HG03378 (cell line): ENCODE results near the gene SMCP.

Experiments
- ATAC-seq: cut with Tn5 transposase; IDR thresholded peaks from one replicate; pipeline ENCODE4 v1.9.1; 2021; ENCODE audit warnings: mild to moderate bottlenecking, moderate library complexity; ENCODE audit not compliant: unreplicated experiment

SMCP gene, protein sequence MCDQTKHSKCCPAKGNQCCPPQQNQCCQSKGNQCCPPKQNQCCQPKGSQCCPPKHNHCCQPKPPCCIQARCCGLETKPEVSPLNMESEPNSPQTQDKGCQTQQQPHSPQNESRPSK

DNA sequence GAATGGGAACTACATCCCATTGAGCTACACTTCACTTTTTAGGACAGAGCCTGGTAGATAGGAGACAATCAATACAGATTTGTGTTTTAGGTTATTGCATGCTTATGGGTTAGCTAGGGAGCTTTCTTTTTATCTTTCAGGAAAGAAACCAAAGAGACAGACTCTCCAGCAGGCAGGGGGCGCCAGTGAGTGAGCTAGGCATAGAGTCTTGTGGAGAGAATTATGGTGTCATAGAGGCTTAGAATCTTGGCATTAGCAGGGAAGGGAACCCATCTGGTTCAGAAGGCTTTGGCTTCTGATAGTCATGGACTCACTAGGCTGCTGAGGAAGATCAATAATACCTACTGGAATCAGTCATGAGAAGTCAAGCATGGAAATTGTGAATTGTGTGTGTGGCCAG lies at the start of gene SMCP:
Gene SMCP, plus strand, starts transcription at position 281 of the 400 bp plus-strand sequence. CDS start 6,101 bp downstream, outside the sequence.
- no peak for ATAC-seq

DNA sequence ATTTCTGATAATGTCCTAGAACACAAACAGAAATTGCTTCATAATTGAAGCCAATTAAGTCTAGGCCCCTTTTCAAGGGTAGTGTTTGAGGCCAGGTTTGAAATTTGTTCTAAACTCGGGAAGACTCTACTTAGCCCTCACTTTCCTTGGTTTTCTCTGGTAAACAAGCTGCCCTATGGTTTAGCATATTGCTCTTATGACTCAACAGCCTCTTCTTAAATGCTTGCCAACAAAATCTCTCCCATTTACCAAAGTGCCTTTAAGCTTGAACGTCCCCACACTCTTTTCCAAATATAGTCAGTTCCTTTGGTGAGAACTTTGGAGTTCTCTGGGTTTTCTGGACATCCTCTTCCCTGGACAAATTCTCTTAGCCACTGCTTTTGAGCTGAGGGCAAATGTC lies 41.3 kb upstream of the SMCP start:
- ATAC-seq = no peak

DNA sequence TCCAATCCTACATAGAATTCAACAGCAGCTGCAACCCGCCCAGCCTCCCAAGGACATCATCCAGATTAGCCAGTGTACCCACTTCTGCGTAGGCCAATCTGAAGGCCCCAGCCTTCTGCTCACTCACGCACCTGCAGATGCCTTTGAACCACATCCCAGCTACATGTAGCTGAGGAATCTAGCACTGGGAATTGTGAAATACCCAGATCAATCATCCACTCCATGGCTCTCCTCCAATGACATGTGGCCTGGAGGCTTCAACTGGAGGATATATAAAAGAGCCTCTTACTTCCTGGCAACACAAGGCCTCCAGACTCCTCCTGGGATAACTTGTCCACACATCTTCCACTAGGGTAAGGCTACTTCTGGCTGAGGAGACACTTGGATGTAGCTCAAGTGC lies 35.6 kb upstream of the SMCP start, which contains the start of gene LCE6A:
Gene LCE6A, plus strand, starts transcription at position 301 of the 400 bp plus-strand sequence. CDS start 665 bp downstream, outside the sequence.
- ATAC-seq = no peak

DNA sequence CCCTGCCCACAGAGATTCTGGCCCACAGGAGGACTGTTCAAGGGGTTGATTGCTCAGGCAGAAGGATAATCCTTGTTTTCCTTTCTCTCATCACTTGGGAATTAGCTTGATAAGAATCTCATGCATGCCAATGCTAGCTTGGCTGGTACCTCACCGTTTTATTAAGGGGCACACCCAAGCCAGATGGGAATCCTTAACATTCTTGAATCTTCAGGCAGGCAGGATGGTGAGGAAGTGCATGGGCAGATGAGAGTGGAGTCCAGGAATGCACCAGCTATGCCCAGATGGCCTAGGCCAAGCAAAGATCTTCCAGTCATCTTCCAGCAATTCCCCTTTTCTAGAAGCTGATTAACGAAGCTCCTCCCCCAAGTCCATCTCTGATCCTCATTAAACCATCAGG lies 22.5 kb upstream of the SMCP start:
- no peak for ATAC-seq

DNA sequence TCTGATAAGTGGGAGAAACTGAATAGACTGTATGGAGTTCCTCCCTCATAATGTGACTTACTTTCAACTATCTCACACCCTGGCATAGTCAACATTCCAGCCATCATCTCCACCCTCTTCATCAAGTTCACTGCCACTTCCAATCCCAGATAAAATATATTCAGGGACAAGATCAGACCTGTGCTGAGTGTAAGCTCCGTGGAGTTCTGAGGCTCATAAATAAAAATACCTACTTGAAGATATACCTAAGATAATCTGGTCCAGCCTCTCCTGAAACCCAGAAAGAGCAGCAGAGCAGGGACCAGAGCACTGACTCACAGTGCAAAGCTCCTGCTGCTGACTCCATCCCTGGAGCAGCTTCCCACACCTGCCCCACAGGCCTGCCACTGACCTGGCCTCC lies 20.1 kb upstream of the SMCP start:
- ATAC-seq = no peak

DNA sequence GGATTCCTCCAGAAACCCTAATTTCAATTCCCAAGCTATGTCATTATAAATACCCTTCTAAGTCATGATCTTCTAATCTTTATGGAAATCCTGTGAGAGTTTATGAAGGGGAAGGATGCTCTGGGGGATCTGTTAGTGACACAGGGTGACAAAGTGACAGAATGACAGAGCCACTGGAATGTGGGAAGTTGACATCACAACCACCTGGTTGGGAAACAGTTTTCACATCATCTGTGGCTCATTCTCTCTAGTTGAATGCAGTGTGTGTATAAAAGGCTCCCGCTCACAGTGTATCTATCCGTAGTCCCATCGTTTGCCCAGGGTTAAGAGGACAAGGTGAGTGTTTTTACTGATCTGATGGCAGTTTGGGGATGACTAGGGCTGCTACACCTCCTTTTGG lies 18.4 kb upstream of the SMCP start, which contains the start of gene LCE7A:
Gene LCE7A, plus strand, starts transcription at position 301 of the 400 bp plus-strand sequence. CDS start 702 bp downstream, outside the sequence.
- no peak for ATAC-seq

DNA sequence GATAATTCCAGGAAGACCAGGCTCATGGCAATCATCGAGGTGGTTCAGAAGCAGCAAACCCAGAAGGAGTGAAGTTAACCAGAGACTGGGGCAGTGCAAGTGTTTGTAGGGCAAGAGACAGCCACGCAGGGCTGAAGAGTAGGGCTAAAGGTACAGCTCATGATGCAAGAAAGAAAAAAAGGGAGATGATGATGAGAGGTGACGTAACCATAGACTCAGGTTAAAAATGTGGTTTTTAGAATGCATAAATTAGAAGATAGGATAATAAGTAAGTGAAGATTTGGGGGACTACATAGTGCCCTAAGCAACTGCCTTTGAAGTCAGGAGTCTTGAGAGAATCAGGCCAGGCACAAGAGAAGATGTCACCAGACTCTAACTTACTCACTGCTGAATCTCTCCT lies 18.0 kb upstream of the SMCP start:
- ATAC-seq = no peak

DNA sequence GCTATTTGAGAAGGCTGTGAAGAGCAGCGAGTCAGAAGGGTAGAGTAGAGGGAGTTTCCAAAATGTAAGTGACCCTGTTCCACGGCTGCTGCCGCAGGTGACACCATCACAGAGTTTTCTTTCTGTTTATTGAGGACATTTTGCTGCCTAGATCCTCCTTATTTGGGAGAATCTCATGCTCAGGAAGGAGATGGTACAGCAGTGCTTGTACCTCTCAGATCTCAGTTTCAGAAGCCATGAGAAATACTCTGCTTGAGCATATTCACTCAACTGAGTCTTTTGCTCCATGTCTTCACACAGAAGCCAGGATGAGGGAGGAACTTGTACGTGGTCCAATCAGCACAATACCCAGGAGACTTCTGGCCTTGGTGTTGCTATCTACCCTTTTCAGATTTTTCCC lies 16.7 kb upstream of the SMCP start:
- no peak for ATAC-seq

DNA sequence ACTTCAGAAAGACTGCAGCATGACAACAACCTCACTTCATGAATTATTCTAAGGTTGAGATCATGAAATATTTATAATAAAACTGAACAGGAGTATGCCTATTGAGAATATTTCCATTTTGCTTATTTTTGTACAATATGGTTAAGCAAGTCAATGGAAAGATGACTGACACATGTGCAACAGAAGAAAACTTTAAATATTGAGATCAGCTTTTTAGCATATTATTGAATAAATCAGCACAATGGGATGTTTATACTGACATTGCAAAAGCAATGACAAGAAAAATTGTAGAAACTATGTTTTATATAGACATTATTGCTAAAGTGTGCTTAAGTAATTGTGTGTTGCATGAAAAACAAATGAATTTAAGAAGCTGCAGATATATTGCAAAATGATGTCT lies 13.7 kb upstream of the SMCP start:
- no peak for ATAC-seq

DNA sequence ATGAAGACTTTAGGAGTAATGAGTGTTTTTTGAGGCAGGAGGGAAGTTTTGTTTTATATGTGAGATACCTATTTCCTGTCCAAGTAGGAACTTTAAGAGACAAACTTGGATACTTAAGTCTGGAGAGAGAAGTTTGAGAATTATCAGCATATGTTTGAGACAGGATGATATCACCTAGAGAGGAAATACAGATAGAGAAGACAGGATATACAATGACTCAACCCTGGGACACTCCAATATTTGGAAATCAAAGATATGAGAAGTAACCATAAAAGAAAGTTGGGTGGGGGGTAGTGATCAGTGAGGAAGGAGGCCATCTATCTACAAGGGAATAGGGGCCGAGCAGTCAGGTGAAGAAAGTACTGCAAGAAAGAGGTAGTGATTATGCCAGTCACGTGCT lies 11.8 kb upstream of the SMCP start:
- ATAC-seq = no peak

DNA sequence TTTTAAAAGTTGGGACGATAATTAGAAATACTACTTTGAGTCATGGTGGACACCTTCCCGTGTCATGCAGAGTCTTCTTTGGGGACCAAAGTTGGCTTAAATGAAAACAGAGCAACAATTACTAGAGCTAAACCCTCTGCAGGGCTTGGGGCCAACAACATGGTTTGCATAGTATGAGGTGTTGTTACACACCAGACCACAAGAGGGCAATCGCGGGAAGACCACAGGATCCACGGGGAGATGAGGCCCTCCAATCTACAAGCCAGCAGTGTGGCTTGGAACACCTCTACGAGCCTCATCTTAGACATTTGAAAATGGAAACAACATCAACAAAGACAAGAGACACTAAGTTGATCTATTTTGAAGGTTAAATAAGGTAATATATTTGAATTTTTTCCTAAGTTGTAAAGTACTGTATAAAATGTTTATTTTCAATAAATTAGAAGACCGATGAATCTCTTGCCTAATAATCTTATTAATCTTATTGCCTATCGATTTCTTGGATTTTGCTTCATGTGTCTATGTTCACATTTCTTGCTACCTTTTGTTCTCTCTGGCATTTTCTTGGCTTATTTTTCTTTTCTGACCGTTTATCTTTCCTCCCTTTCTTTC lies 8.2 kb upstream of the SMCP start:
- ATAC-seq = no peak

DNA sequence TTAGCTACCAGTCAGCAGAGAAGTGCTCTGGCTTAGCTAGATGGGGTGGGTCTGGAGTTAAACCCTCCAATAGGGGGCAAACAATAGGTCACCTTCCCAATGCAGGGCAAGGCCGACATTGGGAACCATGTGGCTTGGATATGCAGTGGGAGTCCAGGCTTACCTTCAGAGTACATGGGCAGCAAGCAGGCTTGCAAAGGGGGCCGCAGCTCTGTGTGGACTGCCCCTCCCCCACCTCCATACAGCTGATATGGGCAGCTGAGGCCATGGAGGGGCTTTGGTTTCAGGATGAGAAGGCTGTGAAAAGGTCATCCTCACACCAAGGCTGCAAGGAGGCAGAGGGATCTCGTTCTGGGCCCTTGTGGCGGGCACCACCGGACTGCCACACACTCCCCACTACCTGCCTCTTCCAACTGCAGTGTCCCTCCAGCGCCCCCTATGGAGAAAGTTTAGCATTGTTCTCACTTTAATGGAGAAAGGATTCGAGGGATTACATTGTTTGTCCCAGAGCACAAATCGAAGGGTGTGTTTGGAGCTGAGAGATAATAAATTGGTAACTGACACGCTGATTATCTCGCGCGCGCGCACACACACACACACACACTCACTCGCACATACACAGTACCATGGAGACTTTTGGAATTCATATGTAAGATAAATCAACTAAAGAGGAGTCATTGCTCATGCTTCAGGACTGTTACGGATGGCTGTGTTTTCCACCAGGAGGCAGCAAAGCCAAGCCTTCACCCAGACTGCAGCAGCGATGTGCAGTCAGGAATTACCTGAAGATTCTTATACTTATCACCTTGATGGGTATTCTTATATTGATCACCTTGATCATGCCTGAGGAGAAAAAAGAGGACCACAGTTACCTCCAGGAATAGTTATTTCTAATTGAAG lies 7.0 kb upstream of the SMCP start:
- ATAC-seq = no peak

DNA sequence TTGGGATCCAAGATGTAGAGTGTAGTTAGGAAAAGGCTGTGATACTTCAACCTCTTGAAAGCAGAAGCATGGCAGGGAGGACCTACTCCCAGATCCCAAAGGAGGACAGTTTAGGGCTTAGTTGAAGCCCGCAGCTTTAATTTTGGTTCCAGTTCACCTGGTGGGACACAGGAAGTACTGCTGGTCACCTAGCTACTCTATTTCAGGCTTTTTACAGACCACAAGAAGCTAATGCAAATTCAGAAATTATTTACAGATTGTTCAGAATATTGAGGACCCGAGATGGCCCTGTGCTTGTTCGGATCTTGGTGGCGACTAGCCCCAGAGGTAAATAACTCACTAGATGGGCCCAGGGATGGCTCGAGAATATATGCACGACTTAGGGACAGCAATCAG lies 6.4 kb upstream of the SMCP start:
- ATAC-seq = no peak

DNA sequence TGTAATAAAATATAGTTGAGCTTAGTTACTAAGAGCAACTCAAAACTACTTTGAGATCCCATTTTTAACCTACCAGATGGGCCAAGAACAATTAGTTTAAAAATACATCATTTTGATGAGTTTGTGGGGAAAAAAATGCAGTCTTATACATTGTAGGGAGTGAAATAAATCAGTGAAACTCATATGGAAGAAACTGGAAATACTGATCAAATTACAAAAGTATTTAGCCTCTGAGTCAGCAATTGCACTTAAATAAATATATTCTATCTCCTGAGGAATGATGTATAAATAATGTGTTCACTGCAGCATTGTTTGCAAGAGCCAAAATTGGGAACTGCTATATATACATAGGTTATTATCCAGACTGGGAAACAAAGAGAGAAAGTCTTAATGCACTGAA lies 4.6 kb upstream of the SMCP start:
- ATAC-seq = no peak

DNA sequence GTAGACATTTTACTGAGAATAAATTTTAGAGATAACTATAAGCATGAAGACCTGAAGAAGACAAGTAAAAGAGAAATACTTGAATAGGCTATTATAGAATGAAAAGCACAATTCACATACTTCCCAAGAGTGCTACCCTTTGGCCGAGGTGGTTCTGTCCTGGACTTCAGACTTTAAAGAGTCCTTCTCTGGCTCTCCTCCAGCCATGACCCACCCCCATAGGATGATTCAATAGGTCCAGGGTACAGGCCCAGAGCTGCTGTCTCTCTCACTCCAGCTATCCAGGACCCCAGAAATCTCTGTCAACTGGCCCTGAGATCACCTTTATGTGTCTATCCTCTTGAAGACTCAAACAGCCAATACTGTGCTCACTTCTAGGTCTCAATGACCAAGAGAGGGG lies 1.3 kb upstream of the SMCP start:
- ATAC-seq = no peak

DNA sequence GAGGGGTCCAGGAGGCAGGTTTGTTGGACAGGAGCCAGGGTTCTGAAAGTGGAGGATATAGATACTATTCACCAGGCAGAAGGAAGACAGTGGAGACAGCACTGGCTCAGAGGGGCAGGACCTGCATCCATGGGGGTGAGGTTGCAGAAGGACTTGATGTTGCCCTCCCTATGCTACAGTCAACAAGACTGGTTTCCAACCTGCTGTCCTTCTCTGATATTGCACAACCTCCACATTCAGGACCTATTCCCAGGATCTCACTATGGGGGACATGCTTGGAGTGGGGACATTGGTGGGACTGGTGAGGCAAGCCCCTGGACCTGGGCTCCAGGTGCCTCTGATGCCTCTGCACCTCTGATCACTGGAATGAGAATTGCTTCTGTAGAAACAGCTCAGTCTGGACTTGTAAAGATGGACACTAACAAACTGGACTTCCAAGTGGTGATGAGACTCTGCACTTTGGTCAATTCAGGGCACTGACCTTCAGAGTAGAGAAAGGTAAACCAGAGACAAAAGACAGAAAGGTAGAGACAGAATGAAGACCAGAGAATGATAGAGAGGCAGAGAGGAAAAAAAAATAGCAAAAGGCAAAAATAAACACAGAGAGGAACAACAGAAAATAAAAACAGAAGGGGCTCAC lies 1.6 kb downstream of the SMCP start:
- no peak for ATAC-seq

DNA sequence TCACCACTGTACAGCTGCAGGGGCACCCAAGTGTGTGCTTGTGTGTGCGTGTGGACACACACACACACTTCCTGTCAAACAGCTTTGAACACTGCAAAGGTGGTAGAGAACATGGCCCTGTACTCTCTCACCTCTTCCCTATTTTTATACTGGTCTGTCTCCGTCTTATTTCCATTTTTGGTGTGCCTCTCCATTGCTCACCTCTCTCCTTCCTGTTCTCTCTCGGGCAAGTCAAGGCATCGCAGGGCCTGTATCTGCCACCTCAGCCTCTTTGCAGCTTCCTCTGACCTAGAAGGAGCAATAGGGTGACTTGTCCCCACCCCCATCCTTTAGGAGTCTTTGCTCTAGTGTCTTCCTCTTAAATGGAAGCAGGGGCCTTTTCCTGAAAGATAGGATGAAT lies 2.2 kb downstream of the SMCP start:
- no peak for ATAC-seq

DNA sequence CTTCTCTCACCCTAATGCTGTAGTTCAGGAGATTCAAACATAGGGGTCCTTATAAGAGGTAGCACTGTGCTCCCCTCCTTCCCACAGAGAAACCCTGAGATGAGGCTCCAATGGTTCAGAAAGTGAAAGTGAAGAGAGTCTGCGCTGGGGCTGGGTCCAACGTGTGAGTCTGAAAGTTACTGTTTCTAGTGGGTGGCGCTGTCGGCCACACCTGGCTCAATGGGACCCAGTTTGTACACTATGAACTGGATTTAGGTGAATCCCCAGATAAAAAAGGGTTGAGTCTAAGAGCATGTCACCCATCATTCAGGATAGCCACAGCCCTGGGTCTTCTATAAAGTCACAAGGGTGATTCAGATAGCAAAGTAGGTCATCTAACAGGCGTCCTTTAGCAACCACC lies 2.8 kb downstream of the SMCP start:
- no peak for ATAC-seq

DNA sequence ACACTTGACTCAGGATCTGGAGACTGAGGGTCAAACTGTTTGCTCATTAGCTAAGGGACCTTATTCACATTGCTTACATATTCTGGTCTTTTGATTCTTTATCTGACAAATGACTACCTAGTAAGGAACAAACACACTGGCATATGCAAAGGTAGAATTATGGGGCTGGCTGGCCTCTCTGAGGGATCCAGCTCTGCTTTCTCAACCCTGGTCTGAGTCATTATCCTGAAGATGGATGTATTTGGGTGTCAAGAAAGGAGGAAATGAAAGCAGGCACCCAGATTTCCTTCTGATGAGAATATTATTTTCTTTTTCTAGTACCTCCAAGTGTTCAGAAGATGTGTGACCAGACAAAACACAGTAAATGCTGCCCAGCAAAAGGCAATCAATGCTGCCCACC lies 6.0 kb downstream of the SMCP start:
- no peak for ATAC-seq

DNA sequence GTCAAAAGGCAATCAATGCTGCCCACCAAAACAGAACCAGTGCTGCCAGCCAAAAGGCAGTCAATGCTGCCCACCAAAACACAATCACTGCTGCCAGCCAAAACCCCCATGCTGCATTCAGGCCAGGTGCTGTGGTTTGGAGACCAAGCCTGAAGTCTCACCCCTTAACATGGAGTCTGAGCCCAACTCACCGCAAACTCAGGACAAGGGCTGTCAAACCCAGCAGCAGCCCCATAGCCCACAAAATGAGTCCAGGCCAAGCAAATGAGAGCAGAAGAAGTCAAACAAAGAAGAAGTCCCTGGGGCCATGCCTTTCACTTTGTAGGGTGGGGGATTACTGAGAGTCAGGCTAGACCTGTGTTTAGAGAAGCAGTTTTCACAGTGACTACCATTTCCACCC lies 6.4 kb downstream of the SMCP start:
- no peak for ATAC-seq

DNA sequence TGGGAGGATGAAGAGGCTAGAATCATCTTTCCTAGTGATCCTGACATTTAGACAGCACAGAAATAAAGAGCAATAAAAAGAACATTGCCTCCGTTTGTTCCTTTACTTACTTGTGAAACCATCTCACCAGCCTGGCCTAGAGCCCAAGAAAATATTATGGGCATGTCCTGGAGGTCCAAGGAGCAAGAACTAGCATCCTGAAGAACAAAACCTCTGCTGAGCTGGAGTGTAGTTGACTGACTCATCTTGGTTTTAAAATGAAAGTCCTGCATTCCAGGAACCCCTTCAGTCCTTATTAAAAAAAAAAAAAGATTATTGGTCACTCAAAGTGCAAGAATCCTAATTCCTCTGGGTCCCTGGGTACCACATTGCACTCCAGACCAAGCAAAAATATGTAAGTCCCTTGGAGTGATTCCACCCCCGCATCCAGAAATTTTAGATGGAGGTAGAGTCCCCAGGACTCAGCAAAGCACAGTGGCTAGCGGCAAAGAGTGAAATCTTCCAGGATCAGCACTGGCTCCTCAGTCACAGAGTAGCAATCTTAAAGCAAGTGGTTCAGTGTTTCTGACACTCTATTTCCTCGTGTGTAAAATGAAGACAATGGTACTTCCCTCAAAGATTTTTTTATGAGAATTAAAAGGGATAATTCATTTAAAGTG lies 7.0 kb downstream of the SMCP start:
- no peak for ATAC-seq
